ENCODE data around the gene FHOD3.

DNA sequence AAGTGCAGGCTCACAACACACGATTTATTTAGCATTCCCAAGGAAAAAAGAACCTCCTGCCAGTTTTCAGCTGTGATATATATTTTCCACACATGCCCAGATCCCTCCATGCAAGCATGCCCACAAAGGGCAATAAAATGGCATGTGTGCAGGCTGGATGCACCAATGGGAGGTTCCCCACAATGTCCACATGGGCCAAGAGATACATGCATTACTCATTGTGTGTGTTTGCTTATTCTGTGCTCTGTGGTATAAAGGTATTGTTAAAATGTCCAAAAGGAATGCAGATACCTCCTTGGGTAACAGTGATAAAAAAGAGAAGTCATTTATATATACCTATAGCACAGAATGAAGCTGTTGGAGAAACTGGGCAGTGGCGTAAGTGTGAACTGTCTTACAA lies 207.4 kb downstream of the FHOD3 start:
- TF ChIP-seq, protein P1, sequence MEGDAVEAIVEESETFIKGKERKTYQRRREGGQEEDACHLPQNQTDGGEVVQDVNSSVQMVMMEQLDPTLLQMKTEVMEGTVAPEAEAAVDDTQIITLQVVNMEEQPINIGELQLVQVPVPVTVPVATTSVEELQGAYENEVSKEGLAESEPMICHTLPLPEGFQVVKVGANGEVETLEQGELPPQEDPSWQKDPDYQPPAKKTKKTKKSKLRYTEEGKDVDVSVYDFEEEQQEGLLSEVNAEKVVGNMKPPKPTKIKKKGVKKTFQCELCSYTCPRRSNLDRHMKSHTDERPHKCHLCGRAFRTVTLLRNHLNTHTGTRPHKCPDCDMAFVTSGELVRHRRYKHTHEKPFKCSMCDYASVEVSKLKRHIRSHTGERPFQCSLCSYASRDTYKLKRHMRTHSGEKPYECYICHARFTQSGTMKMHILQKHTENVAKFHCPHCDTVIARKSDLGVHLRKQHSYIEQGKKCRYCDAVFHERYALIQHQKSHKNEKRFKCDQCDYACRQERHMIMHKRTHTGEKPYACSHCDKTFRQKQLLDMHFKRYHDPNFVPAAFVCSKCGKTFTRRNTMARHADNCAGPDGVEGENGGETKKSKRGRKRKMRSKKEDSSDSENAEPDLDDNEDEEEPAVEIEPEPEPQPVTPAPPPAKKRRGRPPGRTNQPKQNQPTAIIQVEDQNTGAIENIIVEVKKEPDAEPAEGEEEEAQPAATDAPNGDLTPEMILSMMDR (IDR thresholded peaks at IDR 0.05) = no peak
- no peak for TF ChIP-seq EZH2 (IDR thresholded peaks at IDR 0.05; ENCODE audit: borderline replicate concordance, insufficient read depth, low read depth, low read length, poor library complexity, severe bottlenecking)

Data from B cell (primary cell).